HG03469 (cell line): ENCODE data around the gene TMEM39A.

Source experiments
- ATAC-seq: cut with Tn5 transposase; IDR thresholded peaks from one replicate; pipeline ENCODE4 v1.9.1; 2021; ENCODE audit warnings: mild to moderate bottlenecking, moderate library complexity, moderate number of reproducible peaks; ENCODE audit not compliant: unreplicated experiment

Gene TMEM39A

GRCh38 chr3:119463171-119464169, at the start of gene TMEM39A:
TSS of gene TMEM39A (minus strand) at chr3:119463615. CDS start at chr3:119462074, 1,541 bp downstream.
- peak; percentile 91 for ATAC-seq

DNA sequence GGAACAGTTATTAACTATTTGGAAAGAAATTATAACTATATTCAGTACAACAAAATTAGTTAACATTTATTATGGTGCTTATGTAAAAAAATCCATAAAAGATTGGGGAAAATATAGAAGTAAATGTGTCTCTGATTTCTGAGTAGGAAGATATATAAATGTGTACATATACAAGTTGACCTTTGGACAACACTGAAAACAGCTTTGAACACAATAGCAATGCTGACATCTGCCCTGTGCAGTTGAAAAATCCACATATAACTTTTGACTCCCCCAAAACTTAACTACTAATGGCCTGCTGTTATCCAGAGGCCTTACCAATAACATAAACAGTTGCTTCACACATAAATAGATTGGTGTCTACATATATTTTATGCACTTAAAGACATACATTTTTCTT, 47.3 kb upstream of the TMEM39A start:
- no peak for ATAC-seq

DNA sequence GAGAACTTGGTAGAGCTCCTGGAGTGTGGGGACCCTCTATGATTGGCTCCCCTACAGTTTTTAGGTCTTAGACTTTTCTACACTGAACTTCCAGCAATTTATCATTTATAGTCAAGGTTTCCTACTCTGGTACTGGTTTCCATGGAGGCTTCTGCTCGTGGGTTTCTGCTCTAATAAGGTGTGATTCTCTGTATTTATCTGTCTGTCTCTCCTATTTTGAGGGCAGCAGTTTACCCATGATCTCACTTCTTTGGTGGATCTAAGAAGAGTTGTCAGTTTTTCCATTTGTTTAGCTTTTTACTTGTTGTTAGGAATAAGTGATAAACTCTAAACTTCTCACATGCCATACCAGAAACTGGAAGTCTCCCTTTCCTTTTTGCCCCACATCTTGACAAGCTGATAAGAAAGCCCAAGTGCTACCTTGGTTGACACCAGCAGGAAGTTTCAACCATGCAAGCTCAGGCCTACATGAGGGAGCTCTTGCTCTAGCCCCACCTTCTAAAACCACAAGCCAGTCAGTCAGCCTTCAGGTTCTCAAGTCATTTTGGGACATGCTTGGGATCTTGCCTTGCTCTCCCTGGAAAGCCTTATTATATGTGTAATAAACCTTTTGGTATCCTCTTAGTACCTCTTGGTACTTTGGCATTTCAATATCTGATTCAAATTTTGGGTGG, 44.9 kb upstream of the TMEM39A start:
- ATAC-seq = no peak

GRCh38 chr3:119507404-119507803, 44.0 kb upstream of the TMEM39A start:
- no peak for ATAC-seq

GRCh38 chr3:119506631-119507030, 43.2 kb upstream of the TMEM39A start:
- no peak for ATAC-seq

DNA sequence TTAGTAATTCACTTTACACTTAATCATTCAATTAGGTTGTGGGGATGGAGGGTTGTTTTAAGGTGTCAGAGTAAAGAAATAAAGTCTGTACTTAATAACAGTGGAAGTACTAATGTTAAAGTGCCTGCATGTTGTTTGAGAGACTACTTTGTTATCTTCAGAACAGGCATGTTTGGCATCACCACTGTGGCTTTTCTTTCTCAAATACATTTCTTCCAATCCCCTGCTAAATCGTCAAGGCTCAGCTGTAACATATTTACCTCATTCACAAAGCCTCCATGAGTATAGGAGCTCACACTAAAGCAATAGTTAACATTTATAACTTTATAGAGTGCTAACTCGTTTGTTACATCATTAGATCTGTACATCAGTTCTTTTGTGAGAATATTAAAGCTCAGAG, 37.5 kb upstream of the TMEM39A start:
- ATAC-seq = no peak

GRCh38 chr3:119500265-119500664, 36.9 kb upstream of the TMEM39A start:
- no peak for ATAC-seq

GRCh38 chr3:119498186-119499011, 35.0 kb upstream of the TMEM39A start, which contains the start of gene TIMMDC1:
TSS of gene TIMMDC1 (plus strand) at chr3:119498547. CDS start at chr3:119498734, 187 bp downstream.
- peak; percentile 91 for ATAC-seq

- no peak for ATAC-seq
Observed at GRCh38 chr3:119497820-119498185, 34.4 kb upstream of the TMEM39A start.

DNA sequence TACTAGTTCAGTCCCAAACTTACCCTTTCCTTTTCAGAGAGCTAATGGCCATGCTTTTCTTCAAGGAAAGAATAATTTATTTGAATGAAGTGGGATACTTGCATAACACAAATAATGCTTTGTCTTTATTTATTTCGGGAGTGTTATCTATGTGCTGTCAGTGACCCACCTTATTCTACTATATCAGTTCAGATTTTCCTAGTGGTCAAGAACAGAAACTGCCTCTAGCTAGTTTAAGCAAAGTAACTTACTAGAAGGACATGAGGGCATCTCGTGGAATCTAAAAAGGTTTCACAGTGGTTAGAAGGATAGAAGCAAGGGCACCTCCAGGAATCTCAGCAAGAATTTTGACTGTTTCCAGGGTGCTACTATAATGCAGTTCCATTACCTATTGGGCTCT, 31.2 kb upstream of the TMEM39A start:
- ATAC-seq = no peak

GRCh38 chr3:119492810-119493209, 29.4 kb upstream of the TMEM39A start:
- no peak for ATAC-seq

DNA sequence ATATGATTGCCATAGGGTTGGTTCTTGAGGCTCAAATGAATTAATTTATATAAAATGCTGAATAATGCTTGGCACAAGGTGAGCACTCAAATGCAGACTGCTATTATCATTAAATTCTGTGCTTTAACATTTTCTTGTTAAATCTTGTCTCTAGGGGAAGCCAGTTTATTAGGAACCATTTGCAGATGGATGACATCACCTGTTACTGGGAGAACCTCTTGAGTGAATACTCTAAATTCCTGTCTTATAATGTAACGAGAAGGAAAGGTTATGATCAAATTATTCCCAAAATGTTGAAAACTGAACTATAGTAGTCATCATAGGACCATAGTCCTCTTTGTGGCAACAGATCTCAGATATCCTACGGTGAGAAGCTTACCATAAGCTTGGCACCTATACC, 28.7 kb upstream of the TMEM39A start:
- ATAC-seq = no peak

- ATAC-seq = no peak
Observed at GRCh38 chr3:119490153-119490552, 26.7 kb upstream of the TMEM39A start.

DNA sequence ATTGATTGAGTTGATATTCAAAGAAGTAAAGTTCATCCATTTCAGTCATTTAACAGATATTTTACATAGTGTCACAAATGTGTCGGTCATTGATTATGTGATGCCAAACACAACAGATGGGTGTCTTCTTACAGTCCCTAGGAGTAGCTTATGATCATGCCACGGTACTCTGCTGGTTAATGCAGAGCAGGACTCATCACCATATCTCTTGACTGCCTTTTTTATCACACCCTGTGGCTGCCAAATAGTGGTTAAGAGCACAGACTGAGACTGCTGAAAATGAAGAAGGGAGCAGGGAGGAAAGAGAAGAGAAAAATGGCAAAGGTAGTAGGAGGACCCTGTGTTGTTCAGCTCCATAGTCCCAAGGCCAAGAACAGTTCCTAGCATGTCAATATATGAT, 22.1 kb upstream of the TMEM39A start:
- no peak for ATAC-seq

- no peak for ATAC-seq
Observed at GRCh38 chr3:119483101-119483500, 19.7 kb upstream of the TMEM39A start.

DNA sequence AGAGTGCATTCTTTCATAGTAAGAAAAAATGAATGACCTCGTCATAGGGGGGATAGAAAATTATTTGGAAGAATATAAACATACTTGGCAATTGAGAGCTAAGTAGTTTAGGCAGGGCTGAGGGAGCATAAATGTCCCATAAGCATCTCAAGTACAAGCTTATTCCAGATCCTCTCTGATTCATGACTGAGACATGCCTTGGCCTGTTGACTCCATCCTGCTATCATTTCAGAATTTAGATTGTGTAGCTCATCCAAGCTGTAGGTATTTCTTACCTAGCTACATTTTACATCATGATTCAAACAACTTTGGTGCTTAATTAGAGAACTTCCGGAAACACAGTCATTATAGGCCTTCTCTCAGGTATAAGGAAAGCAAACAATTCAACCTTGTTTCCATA, 17.7 kb upstream of the TMEM39A start:
- ATAC-seq = no peak

DNA sequence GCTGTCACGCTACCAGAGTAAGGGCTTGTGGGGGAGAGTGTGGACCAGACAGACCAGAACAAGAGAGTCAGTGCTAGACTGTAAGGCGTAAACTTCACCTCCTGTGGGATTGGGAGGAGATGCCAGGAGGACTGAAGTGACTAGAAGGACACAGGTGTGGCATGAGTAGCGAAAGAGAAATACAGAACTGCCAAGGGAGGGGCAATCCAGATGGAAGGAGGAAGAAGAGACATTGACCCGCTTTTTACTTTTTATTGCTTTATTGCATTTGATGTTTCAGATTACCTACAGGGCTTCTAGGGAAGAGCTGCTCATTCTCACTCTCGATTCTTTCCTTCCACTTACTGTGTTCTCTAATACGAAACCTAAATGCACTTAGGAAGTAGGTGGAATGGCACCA, 7.5 kb upstream of the TMEM39A start:
- no peak for ATAC-seq

DNA sequence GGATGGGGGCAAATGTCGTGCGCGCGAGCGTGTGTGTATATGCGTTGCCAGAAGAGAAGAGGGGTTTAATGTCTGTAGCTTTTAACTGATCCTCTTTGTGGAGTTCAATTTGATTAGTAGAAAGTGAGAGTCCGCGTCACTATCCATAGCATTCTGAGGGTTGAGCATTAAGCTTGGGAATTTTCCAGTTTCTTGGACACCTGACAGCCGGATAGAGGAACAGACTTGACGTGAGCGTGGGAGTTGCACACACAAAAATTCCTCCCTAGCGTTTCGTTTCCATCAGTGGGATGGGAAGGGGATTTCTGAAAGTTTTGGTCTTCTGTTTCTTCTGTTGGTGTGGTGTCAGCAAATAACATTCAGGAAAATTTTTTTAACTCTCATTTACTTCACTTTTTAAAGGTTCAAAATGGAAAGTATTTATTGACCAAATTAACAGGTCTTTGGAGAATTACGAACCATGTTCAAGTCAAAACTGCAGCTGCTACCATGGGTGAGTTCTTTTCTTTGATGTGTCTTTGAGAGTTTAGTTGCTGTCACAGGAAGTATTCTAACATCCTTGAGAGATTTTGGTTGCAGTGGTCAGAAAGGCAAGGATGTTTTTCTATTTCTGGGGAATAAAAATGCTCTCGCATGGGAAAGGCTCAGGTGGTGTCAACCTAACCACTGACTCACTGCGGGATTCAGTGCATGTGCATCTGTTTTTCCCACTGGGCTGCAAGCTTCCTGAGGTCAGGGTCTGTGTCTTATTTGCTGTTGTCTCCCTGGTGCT, 6.2 kb upstream of the TMEM39A start:
- ATAC-seq = no peak

GRCh38 chr3:119468041-119468440, 4.6 kb upstream of the TMEM39A start:
- no peak for ATAC-seq

- no peak for ATAC-seq
Observed at GRCh38 chr3:119457246-119457645, 6.2 kb downstream of the TMEM39A start.
